ENCODE data around the gene TRMT112.
"Not testable (repeated sequence)": the region's sequence is repeated elsewhere in the genome, so short reads cannot be mapped to it uniquely, and the experiment has no call there.

TRMT112 gene

DNA sequence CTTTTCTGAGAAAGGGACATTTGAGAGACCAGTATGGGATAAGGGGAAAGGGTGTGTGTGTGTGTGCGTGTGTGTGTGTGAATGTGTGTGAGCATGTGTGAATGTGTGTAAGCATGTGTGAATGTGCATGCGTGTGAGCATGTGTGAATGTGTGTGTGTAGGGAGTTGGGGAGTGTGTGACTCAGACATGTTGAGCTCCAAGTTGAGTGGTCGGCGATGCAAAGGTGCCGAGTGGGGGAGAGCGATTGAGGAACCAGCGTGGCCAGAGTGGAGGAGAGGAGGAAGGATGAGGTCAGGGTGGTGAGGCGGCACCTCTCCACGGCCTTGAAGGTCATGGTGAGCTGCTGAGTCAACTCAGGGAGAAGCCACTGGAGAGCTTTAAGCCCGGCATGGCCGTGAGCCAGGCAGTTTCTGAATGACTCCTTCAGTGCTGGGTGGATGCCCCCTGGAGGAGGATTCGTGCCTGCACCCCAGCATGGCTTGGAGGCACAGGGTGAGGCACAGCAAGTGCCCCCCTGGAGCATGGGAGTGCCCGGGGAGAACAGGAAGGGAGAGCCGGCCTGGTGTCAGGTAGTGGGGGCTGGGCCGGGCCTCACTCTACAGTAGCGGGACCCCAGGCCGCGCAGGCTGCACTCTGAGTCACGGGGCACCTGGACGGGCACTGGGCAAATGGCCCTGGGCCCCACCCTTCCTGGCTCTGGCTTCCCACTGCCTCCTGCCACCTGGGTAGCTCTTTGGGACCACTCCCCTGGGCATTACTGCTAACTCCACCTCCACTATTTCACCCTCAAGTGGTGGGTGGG is 14.4 kb upstream of the TRMT112 start:
- DNase-seq (ENCODE audit: low read depth in 2 of 2, low spot score in 1 of 2): peak in 1 of 2 donors; percentile 51

DNA sequence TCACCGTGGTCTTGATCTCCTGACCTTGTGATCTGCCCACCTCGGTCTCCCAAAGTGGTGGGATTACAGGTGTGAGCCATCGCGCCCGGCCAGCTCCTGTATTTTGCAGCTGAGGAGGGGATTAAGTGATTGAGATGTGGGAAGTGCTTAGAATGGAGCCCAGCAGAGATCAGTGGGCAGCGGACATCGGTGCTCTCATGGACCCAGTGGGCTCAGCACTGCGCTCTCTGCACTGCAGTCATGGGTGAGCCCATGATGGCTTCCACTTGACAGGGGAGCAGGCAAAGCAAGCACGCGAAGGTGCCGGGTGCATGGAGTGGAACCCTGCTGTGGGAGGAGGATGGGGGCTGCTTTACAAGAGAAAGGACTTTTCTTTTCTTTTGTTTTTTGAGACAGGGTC is 13.5 kb upstream of the TRMT112 start:
- DNase-seq (ENCODE audit: low read depth in 2 of 2, low spot score in 1 of 2): no peak

DNA sequence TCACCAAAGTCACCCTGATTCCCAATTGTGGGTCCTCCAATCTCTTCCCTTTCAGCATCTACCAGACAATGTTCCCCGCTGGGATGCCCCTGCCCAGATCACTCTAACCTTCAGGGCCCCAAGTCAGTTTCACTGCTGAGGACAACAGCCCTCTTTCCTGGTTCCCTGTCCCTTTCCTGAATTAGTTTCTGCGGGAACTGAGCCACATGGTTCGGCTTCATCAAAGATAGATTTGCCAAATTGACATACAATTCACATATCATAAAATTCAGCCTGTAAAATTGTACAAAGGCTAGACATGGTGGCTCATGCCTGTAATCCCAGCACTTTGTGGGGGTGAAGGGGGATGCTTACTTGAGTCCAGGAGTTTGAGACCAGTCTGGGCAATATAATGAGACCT is 10.6 kb upstream of the TRMT112 start:
- DNase-seq (ENCODE audit: low read depth in 2 of 2, low spot score in 1 of 2): no peak

DNA sequence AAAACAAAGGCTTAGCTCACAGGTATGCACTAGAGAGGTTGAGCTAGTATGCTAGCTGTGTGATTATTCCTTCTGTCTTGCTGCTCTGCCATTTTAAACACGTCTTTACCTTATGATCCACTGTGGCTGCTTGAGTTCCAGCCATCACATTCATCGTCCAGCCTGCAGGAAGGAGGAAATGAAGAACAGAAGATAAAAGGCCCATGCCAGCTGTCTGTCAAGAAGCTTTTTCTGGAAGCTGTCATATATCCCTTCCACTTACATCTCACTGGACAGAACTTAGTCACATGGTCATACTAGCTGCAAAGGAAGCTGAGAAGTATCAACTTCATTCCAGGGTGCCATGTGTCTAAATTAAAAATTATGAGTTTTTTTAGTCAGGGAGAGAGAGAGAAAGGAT is 10.0 kb upstream of the TRMT112 start:
- DNase-seq (ENCODE audit: low read depth in 2 of 2, low spot score in 1 of 2): no peak

DNA sequence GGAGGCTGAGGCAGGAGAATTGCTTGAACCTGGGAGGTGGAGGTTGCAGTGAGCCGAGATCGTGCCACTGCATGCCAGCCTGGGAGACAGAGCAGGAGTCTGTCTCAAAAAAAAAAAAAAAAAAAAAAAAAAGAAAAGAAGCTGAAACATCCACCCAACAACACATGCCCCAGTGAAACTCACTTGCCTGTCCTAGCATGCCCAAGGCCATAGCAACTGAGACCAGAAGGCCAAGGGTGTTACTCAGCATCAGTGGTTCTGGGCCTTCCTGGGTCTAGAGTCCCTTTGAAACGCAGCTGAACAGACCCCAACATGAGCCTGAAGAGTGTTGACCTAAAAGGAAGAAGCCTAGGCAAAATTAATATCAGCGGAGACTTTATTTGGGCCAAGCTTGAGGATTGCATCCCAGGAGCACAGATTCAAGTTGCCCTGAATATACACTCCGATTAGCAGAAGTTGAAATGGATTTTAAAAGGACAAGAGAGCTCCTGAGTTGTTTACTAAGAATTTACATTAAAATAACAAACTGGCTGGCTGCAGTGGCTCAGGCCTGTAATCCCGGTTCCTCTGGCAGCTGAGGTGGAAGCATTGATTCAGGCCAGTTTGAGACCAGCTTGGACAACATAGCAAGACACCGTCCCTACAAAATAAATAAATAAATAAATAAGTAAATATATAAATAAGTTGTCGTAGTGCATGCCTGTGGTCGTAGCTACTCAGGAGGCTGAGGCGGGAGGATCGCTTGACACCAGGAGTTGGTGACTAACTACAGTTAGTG is 7.5 kb upstream of the TRMT112 start:
- no peak for DNase-seq (ENCODE audit: low read depth in 2 of 2, low spot score in 1 of 2)

DNA sequence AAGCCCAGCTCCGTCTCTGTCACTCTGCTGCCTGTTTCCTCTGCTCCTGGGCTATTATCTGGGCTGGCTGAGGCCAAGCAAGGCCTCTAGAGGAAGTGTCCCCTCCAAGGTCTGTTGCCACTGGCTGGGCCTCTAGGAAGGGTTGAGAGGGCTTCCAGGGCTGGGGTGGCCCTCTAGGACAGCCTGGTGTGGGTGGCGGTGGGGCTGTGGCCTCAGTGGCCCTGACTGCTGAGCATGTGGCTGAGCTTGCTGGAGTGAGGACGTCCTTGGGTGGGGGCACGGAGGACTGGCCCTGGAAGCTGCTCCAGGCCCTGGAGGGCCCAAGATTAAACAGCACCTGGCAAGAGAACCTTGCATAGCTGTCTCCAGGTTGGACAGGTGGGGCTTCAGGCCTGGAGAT is 6.6 kb upstream of the TRMT112 start:
- not testable (repeated sequence) for DNase-seq (ENCODE audit: low read depth in 2 of 2, low spot score in 1 of 2)

DNA sequence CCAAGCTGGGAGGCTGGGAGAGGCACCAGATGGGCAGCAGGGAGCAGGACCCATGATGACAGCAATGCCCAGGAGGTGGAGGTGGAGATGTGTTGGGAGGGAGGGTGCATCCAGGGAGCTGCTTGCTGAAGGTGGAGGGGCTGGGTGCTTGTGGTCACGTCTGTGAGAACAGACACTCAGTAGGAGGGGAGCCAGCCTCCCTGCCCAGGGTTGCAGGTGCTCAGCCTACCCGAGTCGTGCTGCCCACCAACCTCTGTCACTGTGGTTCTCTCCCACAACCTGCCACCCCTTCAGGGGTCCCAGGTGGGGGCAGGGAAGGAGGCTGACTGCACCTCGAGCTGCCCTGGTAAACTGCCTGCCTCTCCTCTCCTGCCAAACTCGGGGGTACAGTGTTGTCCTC is 6.0 kb upstream of the TRMT112 start:
- DNase-seq (ENCODE audit: low read depth in 2 of 2, low spot score in 1 of 2): no peak

DNA sequence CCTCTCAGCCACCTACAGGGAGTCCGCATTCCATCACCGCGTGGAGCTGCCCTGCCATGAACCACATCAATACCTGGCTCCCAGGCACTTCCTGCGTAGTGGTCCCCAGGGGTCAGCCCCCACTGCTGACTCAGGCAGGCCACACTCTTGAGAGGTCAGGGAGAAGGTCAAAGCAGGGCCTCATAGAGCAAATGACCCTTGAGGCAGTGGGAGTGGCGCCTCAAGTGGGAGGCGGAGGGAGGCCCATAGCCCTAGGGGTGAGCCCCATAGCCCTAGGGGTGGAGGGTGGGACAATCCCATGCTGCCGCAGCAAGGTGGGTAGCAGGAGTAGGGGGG is 5.5 kb upstream of the TRMT112 start:
- no peak for DNase-seq (ENCODE audit: low read depth in 2 of 2, low spot score in 1 of 2)

DNA sequence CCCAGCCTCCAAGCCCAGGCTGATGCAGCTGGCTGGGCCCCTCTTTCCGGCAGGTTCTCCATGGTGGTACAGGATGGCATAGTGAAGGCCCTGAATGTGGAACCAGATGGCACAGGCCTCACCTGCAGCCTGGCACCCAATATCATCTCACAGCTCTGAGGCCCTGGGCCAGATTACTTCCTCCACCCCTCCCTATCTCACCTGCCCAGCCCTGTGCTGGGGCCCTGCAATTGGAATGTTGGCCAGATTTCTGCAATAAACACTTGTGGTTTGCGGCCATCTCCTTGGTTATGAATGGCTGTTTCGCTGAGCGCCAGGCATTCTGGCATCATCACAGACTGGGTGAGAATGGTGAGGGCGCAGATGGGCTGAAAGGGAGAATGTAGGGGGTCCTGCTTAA is 4.2 kb upstream of the TRMT112 start:
- DNase-seq (ENCODE audit: low read depth in 2 of 2, low spot score in 1 of 2): no peak

DNA sequence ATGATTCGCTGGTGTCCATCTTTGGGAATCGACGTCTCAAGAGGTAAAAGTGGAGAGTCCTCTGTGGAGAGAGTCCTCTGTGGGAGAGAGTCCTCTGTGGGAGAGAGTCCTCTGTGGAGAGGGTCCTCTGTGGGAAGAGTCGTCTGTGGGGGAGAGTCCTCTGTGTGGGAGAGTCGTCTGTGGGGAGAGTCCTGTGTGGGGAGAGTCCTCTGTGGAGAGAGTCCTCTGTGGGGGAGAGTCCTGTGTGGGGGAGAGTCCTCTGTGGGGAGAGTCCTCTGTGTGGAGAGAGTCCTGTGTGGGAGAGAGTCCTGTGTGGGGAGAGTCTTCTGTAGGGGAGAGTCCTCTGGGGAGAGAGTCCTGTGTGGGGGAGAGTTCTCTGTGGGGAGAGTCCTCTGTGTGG is 3.7 kb upstream of the TRMT112 start:
- DNase-seq (ENCODE audit: low read depth in 2 of 2, low spot score in 1 of 2): no peak

DNA sequence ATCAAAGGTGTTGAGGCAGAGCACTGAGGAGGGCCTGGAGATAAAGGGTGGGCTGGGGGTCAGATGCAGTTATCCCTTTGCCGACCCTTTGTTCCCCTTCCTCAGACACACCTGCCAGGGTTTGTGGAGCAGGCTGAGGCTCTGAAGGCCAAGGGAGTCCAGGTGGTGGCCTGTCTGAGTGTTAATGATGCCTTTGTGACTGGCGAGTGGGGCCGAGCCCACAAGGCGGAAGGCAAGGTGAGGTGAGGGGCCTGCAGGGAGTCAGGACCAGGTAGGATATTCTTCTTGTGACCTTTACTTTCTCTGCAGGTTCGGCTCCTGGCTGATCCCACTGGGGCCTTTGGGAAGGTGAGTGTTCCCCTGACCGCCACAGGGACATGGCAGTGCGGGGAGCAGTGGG is 3.2 kb upstream of the TRMT112 start:
- no peak for DNase-seq (ENCODE audit: low read depth in 2 of 2, low spot score in 1 of 2)

DNA sequence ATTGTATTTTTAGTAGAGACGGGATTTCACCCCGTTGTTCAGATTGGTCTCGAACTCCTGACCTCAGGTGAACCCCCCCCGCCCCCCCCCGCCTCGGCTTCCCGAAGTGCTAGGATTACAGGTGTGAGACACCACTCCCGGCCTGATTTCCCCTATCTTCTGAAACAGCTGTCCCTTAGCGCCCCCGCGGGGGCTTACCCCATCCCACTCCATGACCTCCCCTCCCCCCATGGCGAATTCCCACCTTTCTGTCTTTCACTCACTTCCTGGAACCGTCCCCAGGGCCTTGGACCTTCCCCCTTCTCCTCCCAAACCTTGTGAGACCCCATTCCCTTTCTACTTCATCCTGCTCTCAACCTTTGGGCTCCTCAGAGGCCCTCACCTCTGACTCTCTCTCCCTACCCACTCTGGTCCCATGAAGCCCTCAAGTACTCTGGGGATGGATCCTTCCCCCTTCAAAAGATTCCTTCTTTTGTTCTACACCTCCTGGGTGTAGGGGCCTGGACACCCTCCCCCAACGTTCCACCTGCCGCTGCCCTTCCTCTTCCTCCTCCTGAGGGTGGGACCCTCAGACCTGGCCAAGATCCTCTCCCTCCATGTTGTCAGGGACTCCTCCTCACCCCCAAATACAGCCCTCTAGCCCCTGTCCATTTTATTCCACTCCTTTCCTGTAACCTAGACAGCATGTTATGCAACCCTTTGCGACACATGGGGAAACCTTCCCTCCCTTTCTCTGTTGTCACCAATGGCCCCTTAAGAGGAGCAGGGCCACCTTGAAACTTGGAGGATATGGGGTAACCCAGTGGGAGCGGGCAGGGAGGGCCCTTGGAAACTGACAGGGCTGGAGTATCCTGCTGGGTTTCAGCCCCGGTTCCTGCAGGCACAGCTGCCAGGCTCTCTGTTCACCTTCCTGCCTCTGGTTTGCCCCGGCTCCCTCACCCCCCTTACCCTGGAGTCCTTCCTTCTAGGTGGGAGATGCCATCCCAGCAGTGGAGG is 1.7 kb upstream of the TRMT112 start:
- no peak for DNase-seq (ENCODE audit: low read depth in 2 of 2, low spot score in 1 of 2)

DNA sequence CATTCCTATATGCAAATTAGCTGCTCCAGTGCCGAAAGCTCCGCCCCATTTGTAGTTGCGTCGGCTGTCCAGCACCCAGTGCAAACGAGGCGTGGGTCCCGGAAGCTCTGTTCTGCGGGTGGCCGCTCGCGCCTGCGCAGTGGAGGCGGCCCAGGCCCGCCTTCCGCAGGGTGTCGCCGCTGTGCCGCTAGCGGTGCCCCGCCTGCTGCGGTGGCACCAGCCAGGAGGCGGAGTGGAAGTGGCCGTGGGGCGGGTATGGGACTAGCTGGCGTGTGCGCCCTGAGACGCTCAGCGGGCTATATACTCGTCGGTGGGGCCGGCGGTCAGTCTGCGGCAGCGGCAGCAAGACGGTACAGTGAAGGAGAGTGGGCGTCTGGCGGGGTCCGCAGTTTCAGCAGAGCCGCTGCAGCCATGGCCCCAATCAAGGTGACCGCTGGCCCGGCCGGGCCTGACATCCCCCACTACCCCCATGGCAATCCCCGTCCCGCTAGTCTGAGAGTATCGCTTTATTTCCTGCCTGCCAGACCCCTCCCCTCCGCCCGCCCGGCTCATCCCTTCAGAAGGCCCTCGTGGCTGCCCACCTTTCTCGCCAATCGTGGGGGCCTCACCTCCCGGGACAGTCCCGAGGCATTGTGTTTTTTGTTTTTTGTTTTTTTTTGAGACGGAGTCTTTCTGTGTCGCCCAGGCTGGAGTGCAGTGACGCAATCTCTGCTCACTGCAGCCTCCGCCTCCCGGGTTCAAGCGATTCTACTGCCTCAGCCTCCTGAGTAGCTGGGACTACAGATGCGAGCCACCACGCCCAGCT is 804 bp upstream of the TRMT112 start, which contains the start of gene PRDX5:
Gene PRDX5 (plus strand): TSS at position 161 of the 805 bp plus-strand sequence. CDS start 95 bp downstream, at position 256.
- DNase-seq (ENCODE audit: low read depth in 2 of 2, low spot score in 1 of 2): peak; percentile 83 to 87

DNA sequence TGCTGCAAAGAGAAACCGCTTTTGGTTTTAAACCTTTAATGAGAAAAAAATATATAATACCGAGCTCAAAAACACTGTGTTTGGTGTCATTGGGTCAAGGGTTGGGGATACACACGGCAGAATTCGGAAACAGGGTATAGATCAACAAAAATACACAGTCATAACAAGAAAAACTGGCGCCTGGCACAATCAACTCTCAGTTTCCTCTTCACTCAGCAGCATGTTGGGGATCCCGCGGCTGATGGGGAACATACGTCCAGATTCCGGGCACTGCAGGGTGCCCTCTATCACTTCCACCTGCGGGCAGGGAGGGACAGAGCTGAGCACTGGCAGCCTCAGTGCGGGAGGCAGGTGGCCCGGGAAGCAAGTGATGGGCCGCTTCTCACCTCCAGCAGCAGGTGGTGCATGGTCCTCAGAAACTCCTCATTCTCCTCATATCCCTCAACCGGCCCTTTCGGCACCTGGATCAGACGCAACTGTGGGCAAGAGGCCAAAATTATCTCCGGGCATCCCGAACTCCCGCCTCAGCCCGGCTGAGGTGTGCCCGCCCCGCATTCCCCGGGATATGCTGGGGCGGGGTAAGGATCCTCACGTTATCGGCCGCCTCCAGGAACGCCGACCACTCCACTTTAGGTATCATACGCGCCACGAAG is 561 bp downstream of the TRMT112 start:
- no peak for DNase-seq (ENCODE audit: low read depth in 2 of 2, low spot score in 1 of 2)

DNA sequence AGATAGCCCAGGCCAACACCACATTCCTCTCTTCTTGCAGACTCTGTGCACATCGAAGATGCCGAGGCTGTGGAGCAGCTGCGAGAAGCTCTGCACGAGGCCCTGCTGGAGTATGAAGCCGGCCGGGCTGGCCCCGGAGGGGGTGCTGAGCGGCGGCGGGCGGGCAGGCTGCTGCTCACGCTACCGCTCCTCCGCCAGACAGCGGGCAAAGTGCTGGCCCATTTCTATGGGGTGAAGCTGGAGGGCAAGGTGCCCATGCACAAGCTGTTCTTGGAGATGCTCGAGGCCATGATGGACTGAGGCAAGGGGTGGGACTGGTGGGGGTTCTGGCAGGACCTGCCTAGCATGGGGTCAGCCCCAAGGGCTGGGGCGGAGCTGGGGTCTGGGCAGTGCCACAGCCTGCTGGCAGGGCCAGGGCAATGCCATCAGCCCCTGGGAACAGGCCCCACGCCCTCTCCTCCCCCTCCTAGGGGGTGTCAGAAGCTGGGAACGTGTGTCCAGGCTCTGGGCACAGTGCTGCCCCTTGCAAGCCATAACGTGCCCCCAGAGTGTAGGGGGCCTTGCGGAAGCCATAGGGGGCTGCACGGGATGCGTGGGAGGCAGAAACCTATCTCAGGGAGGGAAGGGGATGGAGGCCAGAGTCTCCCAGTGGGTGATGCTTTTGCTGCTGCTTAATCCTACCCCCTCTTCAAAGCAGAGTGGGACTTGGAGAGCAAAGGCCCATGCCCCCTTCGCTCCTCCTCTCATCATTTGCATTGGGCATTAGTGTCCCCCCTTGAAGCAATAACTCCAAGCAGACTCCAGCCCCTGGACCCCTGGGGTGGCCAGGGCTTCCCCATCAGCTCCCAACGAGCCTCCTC is 1.5 kb downstream of the TRMT112 start:
- not testable (repeated sequence) for DNase-seq (ENCODE audit: low read depth in 2 of 2, low spot score in 1 of 2)

DNA sequence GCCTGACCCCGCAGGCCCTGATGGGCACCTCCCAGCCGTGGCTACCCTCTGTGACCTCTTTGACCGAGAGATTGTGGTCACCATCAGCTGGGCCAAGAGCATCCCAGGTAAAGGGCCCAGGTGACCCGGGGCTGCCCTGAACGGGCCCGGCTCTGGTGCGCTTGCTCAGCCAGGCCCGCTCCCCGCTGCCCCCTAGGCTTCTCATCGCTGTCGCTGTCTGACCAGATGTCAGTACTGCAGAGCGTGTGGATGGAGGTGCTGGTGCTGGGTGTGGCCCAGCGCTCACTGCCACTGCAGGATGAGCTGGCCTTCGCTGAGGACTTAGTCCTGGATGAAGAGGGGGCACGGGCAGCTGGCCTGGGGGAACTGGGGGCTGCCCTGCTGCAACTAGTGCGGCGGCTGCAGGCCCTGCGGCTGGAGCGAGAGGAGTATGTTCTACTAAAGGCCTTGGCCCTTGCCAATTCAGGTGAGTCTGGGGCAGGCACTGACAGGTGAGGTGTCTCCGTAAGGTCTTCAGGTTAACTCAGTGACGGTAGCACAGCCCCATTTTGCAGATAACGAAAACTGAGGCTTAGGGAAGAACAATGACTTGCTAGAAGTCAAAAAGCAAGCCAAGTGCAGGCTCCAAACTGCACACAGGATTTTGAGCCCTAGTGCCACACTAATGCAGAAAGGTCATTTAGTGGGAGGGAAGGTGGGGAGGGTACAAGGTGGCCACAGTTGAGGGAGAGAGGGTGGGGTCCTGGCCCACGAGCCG is 2.4 kb downstream of the TRMT112 start:
- DNase-seq (ENCODE audit: low read depth in 2 of 2, low spot score in 1 of 2): no peak

DNA sequence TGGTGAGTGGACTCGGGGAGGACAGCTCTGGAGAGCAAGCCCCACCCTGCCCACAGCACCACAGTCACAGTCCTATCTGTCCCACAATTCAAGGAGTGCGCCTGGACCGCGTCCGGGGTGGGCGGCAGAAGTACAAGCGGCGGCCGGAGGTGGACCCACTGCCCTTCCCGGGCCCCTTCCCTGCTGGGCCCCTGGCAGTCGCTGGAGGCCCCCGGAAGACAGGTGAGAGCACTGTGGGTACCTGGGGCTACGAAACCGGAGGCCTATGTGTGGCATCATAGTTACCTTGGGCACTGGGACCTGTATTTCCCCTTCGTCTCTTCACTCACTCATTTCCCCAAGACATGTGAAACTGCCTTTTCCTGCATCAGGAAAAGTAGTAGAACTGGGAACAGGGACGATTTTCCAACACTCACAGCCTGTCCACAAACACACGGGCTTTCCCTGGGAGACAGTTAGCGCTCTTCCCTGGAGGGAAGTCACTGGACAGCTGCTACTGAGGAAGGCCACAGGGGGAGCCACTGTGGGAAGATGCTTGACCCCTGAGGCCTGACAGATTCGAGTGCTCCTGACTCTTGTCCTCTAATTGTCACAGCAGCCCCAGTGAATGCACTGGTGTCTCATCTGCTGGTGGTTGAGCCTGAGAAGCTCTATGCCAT is 3.1 kb downstream of the TRMT112 start:
- no peak for DNase-seq (ENCODE audit: low read depth in 2 of 2, low spot score in 1 of 2)

Data from stimulated activated CD8-positive, alpha-beta memory T cell treated with anti-CD3 and anti-CD28 coated beads, Interleukin-4, amount 100 ng/mL, for 1 hour (primary cell).